Stimulated activated CD4-positive, alpha-beta T cell treated with anti-CD3 and anti-CD28 coated beads, Interleukin-4, amount 100 ng/mL, for 1 hour (primary cell): Measurements from ENCODE around the gene BICRA.
"Not testable (repeated sequence)": the region's sequence is repeated elsewhere in the genome, so short reads cannot be mapped to it uniquely, and the experiment has no call there.

Experiments
- DNase-seq: peaks from one replicate; pipeline ENCODE4 v3.0.0-alpha.2; 2020

Gene BICRA

DNA sequence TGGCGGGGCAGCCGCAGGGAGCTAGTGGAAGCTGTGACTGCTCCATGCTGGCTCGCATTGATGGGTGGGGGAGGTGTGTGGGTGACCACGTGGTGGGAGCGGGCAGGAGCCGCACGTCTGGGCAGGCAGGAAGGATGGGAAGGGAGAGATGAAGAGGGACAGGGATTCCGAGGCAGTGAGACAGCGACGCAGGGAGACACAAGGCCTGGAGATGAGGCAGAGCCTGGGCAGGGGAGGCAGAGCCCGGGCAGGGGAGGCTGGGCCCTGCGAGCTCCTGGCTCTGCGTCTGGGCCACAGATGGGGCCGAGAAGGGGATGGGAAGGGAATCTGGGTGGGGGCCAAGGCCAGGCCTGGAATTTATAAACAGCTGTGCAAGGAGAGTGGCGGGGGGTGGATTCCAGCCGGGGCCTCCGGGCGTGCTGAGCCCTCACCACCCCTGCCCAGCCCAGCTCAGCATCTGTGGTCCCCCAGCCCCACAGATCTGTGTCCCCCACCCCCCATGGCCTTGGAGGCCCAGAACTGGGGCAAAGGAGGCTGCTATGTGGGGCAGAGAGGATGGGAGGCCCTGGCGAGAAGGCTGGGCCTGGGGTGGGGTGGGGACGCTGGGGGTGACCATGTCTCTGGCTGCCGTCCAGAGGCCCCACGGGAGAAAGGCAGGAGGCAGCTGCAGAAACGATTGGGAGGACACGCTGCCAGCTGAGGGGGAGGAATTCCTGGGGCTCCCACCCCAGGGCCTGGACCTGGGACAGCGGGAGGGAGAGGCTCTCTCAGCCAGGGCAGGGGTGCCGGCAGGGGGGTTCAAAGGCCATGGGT, 110.3 kb downstream of the BICRA start:
- no peak for DNase-seq

DNA sequence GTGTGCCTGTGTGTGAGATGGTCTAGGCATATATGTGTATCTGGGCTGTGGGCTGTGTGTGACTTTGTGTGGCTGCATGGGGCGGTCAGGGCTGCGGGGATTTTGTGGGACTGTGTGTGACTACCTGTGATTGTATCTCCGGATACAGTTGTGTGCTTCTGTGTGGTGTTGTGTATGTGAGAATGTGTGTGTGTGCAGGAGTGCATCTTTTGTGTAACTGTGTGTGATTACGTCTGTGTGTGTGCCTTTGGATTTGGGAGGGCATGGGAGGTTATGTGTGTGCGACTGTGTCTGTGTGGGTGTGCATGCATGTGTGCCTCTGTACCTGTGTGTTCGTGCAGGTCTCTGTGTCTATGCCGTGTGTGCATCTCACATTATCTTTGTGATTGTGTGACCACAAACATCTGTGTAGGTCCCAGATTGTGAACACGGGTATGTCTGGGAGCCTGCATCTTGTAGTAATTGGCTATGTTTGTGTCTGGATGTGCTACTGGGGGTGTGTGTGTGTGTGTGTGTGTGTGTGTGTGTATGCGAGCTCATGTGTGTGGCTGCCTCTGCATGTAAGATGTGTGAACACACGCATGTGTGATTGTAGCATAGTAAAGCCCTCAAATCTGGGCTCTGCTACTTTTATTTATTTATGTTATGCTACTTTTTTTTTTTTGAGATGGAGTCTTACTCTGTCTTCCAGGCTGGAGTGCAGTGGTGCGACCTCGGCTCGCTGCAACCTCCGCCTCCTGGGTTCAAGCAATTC, 111.9 kb downstream of the BICRA start:
- no peak for DNase-seq

DNA sequence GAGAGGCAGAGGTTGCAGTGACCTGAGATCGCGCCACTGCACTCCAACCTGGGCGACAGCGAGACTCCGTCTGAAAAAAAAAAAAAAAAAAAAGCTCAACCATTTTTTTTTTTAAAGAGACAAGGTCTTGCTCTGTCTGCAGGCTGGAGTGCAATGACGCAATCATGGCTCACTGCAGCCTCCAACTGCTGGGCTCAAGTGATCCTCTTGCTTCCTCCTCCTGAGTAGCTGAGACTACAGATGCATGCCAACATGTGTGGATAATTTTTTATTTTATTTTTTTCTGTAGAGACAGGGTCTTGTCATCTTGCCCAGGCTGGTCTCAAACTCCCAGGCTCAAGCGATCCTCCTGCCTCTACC, 114.6 kb downstream of the BICRA start:
- no peak for DNase-seq

DNA sequence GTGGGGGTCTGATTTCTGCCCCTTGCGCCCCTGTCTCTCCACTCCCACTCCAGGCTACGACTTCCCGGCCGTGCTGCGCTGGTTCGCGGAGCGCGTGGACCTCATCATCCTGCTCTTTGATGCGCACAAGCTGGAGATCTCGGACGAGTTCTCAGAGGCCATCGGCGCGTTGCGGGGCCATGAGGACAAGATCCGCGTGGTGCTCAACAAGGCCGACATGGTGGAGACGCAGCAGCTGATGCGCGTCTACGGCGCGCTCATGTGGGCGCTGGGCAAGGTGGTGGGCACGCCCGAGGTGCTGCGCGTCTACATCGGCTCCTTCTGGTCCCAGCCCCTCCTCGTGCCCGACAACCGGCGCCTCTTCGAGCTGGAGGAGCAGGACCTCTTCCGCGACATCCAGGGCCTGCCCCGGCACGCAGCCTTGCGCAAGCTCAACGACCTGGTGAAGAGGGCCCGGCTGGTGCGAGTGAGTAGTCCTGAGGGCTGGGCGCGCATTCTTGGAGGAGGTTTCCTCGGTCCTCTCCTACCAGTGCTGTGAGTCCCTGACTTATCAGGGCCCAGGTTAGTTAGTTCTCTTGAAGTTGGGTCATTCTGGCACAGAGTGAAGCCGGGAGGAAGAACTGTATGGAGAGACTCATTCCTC, 116.9 kb downstream of the BICRA start:
- no peak for DNase-seq

DNA sequence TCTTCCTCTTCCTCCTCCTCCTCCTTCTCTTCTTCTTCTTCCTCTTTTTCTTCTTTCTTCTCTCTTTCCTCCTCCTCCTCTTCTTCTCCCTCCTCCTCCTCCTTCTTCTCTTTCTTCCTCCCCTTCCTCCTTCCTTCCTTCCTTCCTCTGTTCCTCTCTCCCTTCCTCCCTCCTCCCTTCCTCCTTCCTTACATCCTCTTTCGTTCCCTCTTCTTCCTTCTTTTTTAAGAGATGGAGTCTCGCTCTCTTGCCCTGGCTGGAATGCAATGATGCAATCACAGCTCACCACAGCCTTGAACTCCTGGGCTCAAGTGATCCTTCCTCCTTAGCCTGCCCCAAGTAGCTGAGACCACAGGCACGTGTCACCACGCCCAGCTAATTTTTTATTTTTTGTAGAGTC, 117.5 kb downstream of the BICRA start:
- no peak for DNase-seq

DNA sequence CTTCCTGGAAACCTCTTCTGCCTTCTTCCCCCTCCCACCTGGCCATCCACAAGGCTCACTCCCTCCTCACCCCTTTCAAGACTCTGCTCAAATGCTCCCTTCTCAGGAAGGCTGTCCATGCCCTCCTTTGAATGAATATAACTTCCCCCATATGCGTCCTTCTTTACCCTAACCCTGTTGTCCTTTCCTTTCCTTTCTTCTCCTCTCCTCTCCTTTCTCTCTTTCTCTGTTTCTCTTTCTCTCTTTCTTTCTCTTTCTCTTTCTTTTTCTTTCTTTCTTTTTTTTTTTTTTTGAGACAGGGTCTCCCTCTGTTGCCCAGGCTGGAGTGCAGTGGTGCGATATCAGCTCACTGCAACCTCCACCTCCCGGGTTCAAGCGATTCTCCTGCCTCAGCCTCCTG, 119.4 kb downstream of the BICRA start:
- not testable (repeated sequence) for DNase-seq

DNA sequence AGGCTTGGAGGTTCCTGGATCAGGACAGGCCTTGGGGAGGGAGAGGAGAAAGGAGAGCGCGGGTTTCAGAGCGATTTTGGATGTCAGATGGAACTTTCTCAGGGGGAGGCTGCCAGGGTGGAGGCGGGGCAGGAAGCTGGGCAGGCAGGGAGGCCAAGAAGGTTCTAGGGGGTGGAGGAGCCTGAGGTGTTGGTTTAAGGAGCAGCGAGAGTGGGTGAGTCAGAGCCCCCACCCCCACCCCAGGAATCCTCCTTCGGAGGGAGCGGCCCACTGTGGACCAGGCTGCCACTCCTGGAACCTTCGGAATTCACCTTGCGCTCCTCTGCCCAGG, 120.5 kb downstream of the BICRA start:
- no peak for DNase-seq

DNA sequence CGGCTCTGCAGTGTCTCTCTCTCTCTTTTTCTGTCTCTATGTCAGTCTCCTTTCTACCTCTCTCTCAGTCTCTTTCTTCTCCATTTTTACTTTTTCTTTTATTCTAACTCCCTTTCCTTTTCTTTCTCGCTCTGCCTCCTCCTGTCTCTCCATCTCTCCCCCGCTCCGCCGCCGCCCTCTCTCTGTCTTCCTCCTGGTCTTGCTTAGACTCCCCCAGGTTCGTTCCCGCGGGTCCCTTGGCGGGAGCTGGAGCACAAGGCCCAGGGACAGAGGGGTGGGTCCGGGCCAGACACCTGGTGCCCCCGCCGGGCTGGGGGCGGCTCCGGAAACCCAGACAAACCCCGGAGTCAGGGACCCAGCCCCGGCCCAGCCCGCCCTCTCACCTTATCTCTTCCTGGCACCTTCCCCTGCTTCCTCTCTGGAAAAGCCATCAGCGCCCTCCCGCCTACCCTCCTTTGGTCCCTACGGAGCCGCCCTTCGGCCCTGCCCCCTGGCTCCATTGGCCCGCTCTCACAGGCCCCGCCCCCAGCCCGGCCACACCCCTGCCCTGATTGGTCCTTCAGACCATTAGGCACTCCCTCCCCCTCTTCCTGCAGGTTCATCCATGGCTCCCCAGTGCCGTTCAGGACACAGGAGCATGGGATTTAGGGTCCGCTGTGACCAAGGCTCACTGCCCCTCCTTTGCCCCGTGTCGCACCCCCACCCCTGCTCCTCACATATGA, 121.0 kb downstream of the BICRA start:
- peak; percentile 57 for DNase-seq

DNA sequence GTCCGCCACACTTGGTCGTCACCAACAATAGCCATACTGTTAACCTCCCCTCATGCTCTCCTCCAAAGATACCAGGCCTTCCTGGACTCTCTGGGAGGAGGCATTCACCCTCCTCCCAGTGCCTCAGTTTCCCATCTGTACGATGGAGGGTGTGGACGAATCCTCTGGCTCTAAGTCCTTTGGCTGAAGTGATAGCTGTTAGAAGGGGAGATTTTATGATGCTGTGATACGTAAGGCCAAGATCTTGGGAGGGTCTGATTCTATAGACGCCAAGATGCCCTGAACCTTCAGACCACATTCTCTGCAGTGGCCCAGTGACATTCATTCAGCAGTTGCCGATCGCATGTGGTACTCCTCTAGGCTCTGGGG, 121.6 kb downstream of the BICRA start:
- no peak for DNase-seq

DNA sequence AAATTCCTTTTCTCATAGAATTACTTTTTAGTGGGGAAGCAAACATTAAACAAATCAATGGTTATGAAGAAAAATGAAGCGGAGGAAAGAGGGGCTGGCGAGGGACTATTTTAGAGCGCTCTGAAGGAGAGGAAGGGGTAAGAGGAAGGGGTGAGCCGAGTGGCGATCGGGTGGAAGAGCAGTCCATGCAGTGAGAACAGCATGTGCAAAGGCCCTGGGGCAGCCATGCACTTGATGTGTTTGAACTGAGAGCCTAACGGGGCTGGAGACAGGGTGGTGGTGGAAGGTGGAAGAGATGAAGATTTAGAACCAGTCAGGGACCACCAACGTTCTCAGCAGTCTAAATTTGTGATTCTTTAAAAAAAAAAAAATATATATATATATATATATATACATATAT, 122.0 kb downstream of the BICRA start:
- DNase-seq = no peak

DNA sequence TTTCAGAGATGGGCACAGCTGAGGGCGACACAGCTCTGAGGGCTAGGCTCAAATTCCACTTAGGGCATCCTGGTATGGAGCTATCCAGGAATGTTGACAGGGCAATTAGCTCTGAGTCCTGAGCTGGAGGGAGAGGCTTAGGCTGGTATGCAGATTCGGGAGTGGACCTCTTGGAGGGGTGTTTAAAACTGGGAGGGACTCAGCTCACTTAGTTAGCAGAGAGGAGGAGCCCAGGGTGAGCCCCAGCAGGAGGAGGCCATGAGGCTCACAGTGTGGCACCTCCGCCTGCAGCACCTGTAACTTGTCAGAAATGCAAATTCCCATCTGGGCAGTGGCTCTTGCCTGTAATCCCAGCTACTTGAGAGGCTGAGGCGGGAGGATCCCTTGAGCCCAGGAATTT, 126.2 kb downstream of the BICRA start:
- no peak for DNase-seq

DNA sequence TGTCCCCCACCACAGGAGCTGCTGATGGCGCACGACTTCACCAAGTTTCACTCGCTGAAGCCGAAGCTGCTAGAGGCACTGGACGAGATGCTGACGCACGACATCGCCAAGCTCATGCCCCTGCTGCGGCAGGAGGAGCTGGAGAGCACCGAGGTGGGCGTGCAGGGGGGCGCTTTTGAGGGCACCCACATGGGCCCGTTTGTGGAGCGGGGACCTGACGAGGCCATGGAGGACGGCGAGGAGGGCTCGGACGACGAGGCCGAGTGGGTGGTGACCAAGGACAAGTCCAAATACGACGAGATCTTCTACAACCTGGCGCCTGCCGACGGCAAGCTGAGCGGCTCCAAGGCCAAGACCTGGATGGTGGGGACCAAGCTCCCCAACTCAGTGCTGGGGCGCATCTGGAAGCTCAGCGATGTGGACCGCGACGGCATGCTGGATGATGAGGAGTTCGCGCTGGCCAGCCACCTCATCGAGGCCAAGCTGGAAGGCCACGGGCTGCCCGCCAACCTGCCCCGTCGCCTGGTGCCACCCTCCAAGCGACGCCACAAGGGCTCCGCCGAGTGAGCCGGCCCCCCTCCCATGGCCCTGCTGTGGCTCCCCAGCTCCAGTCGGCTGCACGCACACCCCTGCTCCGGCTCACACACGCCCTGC, 132.1 kb downstream of the BICRA start:
- no peak for DNase-seq

DNA sequence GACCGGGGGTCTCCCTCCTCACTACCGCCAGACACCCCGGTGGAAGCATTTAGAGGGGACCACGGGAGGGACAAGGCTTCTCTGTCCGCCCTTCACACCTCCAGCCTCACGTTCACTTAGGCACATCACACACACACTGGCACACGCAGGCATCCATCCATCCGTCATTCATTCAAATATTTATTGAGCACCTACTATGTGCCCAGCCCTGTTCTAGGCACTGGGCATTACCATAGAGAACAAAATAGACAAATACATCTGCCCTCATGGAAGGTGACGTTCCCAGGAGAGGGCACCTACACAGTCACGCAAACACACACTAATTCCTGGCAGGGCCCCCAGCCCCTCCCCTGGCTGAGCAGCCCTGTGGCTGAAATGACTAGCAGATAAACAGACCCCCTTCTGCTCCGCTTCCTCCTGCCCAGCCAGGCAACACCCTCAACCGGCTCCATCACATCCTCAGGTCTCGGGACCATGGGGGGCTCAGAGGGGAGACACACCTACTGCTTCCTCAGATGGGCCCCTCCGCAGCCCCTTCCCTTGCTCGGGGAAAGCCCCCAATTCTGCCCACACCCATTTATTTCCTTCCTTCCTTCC, 132.7 kb downstream of the BICRA start:
- no peak for DNase-seq

DNA sequence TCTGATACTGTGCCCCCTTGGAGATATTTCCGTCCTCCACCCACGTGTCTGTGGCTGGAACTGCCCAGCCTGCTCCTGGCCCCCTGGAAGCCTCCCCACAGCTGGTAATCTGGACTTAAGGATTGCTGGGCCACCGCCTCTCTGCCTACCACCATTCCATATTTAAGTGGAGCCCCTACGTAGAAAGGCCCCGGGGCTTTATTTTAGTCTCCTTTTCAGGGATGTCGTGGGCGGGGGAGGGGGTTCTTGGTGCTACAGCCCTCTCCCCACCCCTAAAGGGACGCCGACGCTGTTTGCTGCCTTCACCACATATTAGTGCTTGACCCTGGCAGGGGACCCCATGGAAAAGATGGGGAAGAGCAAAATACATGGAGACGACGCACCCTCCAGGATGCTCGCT, 133.7 kb downstream of the BICRA start:
- DNase-seq = no peak

DNA sequence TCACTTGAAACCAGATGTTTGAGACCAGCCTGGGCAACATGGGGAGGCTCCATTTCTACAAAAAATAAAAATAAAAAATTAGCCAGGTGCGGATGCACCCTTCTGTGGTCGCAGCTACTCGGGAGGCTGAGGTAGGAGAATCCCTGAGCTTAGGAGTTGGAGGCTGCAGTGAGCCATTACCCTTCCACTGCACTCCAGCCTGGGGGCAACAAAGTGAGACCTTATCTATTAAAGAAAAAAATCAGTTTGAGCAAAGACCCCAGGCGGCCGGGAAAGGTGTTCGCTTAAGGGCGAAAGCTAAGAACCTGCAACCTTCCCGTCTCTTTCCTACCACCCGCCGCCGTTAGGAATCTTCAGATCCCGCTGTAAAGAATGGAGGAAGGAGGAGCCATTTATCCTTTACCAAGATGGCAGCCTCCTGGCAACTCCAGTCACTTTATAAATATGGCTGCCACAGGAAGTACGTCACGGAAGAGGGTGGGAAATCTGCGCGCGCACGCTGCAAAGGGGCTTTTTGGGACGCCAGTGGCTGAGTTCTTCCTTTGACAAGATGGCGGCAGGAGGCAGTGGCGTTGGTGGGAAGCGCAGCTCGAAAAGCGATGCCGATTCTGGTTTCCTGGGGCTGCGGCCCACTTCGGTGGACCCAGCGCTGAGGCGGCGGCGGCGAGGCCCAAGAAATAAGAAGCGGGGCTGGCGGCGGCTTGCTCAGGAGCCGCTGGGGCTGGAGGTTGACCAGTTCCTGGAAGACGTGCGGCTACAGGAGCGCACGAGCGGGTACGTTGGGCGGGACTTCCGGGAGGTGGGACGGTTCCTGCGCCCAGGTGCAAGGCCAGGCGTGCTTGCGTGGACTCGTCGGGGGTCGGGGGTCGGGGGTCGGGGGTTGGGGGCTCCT, 136.3 kb downstream of the BICRA start, which contains the start of gene NOP53:
Gene NOP53, plus strand, starts transcription at position 537 of the 892 bp plus-strand sequence. Its CDS starts 14 bp downstream, at position 551.
- DNase-seq = peak; percentile 95

DNA sequence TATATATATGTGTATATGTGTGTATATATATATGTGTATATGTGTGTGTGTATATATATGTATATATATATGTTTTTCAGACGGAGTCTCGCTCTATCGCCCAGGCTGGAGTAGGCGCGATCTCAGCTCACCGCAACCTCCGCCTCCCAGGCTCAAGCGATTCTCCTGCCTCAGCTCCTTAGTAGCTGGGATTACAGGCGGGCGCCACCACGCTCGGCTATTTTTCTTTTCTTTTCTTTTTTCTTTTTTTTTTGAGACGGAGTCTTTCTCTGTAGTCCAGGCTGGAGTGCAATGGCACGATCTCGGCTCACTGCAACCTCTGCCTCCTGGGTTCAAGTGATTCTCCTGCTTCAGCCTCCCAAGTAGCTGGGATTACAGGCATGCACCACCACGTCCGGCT, 137.2 kb downstream of the BICRA start:
- DNase-seq = not testable (repeated sequence)

DNA sequence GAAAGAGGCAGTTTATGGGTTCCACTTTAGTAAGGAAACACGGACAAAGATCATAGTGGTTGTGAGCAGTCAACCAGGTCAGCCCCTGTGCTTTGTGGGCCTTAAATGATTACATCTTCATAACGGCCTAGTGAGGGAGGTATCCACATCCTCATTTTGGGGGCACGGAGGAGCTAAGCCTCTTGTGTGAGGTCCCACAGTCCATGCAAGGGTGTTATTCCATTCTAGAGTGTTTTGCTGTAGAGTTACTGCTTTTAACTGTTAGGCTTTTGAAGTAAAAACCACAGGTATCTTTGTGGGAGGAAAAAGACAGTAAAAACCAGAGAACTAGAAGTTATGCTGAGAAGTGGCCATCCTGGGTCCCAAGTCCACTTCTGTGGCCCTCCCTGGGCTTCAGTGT, 140.4 kb downstream of the BICRA start:
- no peak for DNase-seq

DNA sequence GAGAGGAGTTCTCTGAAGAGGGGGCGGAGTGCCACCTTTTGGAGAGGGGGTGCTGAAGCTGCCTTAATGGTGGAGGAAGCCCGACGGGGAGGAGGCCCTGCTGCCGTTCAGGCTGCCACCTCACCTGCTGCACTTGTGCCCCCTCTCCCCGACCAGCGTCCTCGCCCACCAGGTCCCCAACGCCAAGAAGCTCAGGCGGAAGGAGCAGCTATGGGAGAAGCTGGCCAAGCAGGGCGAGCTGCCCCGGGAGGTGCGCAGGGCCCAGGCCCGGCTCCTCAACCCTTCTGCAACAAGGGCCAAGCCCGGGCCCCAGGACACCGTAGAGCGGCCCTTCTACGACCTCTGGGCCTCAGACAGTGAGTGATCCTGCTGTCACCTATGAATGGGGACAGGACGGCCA, 141.8 kb downstream of the BICRA start:
- DNase-seq = no peak

DNA sequence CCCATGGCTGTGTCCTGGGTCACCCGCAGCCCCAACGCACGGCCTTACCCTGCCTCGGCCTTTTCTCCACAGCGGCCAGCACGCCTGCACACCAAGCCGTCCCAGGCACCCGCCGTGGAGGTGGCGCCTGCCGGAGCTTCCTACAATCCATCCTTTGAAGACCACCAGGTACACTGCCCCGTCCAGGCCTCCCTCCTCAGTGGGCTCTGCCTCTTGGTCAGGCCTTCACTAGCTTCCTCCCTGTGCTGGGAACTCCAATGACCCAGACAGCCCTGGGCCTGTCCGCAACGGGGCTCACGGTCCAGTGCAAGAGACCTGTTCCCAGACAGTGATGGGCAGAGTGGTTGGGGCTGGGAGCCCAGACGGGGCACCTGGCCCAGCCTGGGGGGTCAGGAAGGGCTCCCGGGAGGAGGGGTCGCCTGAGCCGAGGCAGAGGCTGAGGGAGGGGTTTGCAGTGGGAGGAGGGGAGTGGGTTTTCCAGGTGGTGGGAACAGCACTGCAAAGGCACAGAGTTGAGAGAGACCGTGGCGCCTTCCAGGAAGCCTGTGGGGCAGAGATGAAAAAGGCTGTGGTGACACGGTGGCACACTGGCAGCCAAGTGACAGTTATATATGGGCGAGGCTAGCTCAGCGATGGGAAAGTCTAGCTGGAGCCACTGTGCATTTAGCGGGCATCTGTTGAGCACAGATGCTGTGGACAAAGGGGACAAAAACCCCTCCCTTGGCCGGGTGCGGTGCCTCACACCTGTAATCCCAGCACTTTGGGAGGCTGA, 143.7 kb downstream of the BICRA start:
- no peak for DNase-seq
